ENCODE measurements around the gene FBXO36. TPM values are rescaled to one million over a fixed set of nuclear protein-coding genes. Genes with fewer than 3 reads are reported as not detected.

FBXO36 gene
- total and polyA plus RNA-seq, 2 of the 8 experiments (the other 6 are each of a cell fraction or from before 2014, with no cell fraction given): 3.4 TPM

- H4K8ac ChIP-seq (ENCODE audit: extremely low read depth, insufficient read depth, low read length): no peak overlapping the region
- H2BK20ac ChIP-seq (ENCODE audit: low read length): no peak overlapping the region
- no peaks in the 10 kb centered on the region for H3K79me2 ChIP-seq (ENCODE audit: control insufficient read depth in 1 of 2, insufficient read depth in 2 of 2, low read length in 2 of 2)
- no peaks in the 10 kb centered on the region for H4K20me1 ChIP-seq (replicated peaks in 1 of 2; ENCODE audit: control insufficient read depth in 1 of 2, insufficient read depth in 2 of 2, low read length in 2 of 2)
- no peak overlapping the region for H3K4ac ChIP-seq (replicated peaks; ENCODE audit: insufficient read length, low read depth, low read length)
- DNase-seq (ENCODE audit: low read depth in 1 of 2, low spot score in 2 of 2): no peak
- no peak overlapping the region for H3K4me2 ChIP-seq (ENCODE audit: insufficient read depth in 1 of 2, low read depth in 2 of 2, low read length in 2 of 2)
- no peak overlapping the region for H2BK5ac ChIP-seq (ENCODE audit: low read depth, low read length)
- 95% methylated on average over 4 of the region's 4 CpGs; no CpG with 5 or more reads in 1 of the 2 experiments for WGBS, 2 experiments (ENCODE audit: extremely low coverage in 1 of 2, insufficient coverage in 1 of 2, insufficient read length in 1 of 2, insufficient replicate concordance in 2 of 2, low coverage in 1 of 2, low lambda C conversion rate in 2 of 2, missing lambda C conversion rate in 1 of 2)
- H4K91ac ChIP-seq (replicated peaks; ENCODE audit: insufficient read length, low read length): no peak overlapping the region
- H2BK15ac ChIP-seq (ENCODE audit: low read length): no peak overlapping the region
- ChIA-PET POLR2A (ENCODE audit: partially characterized antibody) (no interaction called here), CTCF (ENCODE audit: partially characterized antibody) (no interaction called here)
- H3K27ac ChIP-seq (ENCODE audit: low read depth, low read length): no peak overlapping the region
- no peak overlapping the region for H2AFZ ChIP-seq (ENCODE audit: low read length)
- no peaks in the 10 kb centered on the region for H3K27me3 ChIP-seq (replicated peaks in 1 of 4; ENCODE audit: control insufficient read depth in 3 of 4, extremely low read depth in 1 of 4, insufficient read depth in 3 of 4, low read length in 3 of 4)
- H3K23ac ChIP-seq (ENCODE audit: insufficient read length): no peak overlapping the region
- H2BK12ac ChIP-seq (ENCODE audit: low read depth, low read length): no peak overlapping the region
- H3K4me1 ChIP-seq (replicated peaks in 1 of 4; ENCODE audit: control insufficient read depth in 3 of 4, insufficient read depth in 4 of 4, low read length in 3 of 4): no peaks in the 10 kb centered on the region
- H3K36me3 ChIP-seq (ENCODE audit: control insufficient read depth in 2 of 4, insufficient read depth in 4 of 4, low read length in 3 of 4): no peaks in the 10 kb centered on the region; a peak in 1 of 8 replicates
- no peak overlapping the region for H3K18ac ChIP-seq (ENCODE audit: extremely low read depth, low read length)
- no peaks in the 10 kb centered on the region for H3K79me1 ChIP-seq (ENCODE audit: low read depth, low read length)
- no peaks in the 10 kb centered on the region for H3K9me3 ChIP-seq (ENCODE audit: insufficient read depth in 2 of 2, low read depth in 1 of 2, low read length in 1 of 2)
- H3K23me2 ChIP-seq (ENCODE audit: low read depth, low read length): no peaks in the 10 kb centered on the region
- H3K9ac ChIP-seq (replicated peaks in 1 of 4; ENCODE audit: extremely low read depth in 1 of 4, low read depth in 3 of 4, low read length in 3 of 4): no peak overlapping the region
- H3K4me3 ChIP-seq (ENCODE audit: extremely low read depth in 1 of 4, insufficient read depth in 2 of 4, low read depth in 3 of 4, low read length in 4 of 4): no peak overlapping the region
- H3K14ac ChIP-seq (ENCODE audit: insufficient read length): no peak overlapping the region
- H3K56ac ChIP-seq (replicated peaks; ENCODE audit: insufficient read length, low read depth, low read length): no peak overlapping the region
- no peak overlapping the region for H2AK5ac ChIP-seq (ENCODE audit: low read depth, low read length)
- no peak overlapping the region for H4K5ac ChIP-seq (ENCODE audit: insufficient read length, low read depth, low read length)
- no peak for TF ChIP-seq SAP30 (IDR thresholded peaks at IDR 0.05; ENCODE audit: insufficient read depth, insufficient replicate concordance, low read length)
- no peak for TF ChIP-seq RBBP5 (IDR thresholded peaks at IDR 0.05; ENCODE audit: borderline replicate concordance, low read depth, low read length)
- no peak for TF ChIP-seq TAF7 (optimal IDR thresholded peaks at IDR 0.05; ENCODE audit: borderline replicate concordance, low read depth, low read length)
- TF ChIP-seq POU5F1 (IDR thresholded peaks at IDR 0.05; ENCODE audit: low read depth, low read length): no peak
- no peak for TF ChIP-seq RAD21 (IDR thresholded peaks at IDR 0.05 in 1 of 2, conservative IDR thresholded peaks at IDR 0.05 in 1 of 2; ENCODE audit: low read depth in 2 of 2, low read length in 2 of 2)
- TF ChIP-seq GTF2F1 (IDR thresholded peaks at IDR 0.05; ENCODE audit: borderline replicate concordance, low read depth, low read length): no peak
- no peak for TF ChIP-seq SP1 (IDR thresholded peaks at IDR 0.05; ENCODE audit: low read depth, low read length)
- TF ChIP-seq YY1 (IDR thresholded peaks at IDR 0.05; ENCODE audit: low read depth, low read length): no peak
- TF ChIP-seq SIX5 (IDR thresholded peaks at IDR 0.05; ENCODE audit: low read depth, low read length): no peak
- TF ChIP-seq GABPA (IDR thresholded peaks at IDR 0.05; ENCODE audit: borderline replicate concordance, insufficient read depth, low read length): no peak
- TF ChIP-seq KDM5A (IDR thresholded peaks at IDR 0.05; ENCODE audit: low read length): no peak
- no peak overlapping the region for H2BK120ac ChIP-seq (replicated peaks; ENCODE audit: low read depth, low read length)
- FAIRE-seq: no peak
These were observed 74.0 kb downstream of the FBXO36 start for GRCh38 chr2:229996320-229996719.
